Measurements from ENCODE around the gene UBE2V1. TPM values are rescaled to one million over a fixed set of nuclear protein-coding genes. Genes with fewer than 3 reads are reported as not detected.

Gene UBE2V1
- total RNA-seq, 3 donors from 2014 or later (not counting 1 experiment from before 2014, with no cell fraction given), result 194 to 238 (median 236) TPM

DNA sequence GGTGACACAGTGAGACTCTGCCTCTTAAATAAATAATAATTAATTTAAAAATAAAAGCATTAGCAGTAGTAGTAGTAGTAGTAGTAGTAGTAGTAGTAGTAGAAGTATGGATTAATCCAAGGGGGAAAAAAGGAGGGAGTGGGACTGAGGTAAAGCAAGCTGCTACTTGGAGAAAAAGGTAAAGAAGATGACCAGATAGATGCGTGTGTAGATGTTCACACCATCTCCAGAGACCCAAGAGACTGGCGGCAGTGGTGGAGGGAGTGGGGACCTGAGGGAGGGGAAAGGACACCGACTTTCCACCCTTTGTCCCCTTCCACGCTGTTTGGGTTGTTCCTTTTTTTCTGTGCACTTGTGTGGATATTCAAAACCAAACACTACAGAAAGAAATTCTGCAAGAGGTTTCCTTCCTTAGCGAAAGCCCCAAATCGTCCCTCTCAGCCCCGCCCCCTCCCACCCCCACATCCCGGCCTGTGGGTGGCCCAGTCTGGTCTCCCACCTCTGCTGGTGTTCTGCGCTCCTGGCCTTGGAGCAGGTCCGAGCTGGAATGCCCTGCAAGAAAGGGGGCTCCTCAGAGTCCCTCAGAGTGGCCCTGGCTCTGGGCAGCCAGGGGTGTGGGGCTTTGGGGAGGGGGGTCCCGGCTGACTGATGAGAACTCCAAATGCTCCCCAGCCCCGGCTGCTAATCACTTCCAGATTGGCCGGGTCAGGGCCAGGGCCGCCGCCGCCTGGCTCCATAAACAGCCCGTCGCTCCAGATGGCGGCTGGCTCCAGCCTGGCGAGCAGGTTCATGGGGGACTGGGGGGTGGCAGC is 60.2 kb downstream of the UBE2V1 start:
- Histone ChIP-seq H3K36me3 (ENCODE audit: control insufficient read depth, insufficient read depth, low read length) (no peaks in the 10 kb centered on the region), H3K27me3 (ENCODE audit: control insufficient read depth, insufficient read depth, low read length) (no peaks in the 10 kb centered on the region), H3K4me1 (ENCODE audit: control insufficient read depth, insufficient read depth, low read length) (peaks cover 22% of the 10 kb centered on the region), H3K9me3 (ENCODE audit: control insufficient read depth, insufficient read depth, low read length) (no peaks in the 10 kb centered on the region), H3K4me3 (ENCODE audit: low read length) (no peak overlapping the region), H3K27ac (ENCODE audit: low read length) (no peak overlapping the region)
- no peak overlapping the region for H3K27ac Mint-ChIP-seq
- DNase-seq (no peak), ATAC-seq (no peak)
- no peaks in the 10 kb centered on the region for H3K36me3 Mint-ChIP-seq
- H3K27me3 Mint-ChIP-seq (ENCODE audit: low read depth in 2 of 2), result no peaks in the 10 kb centered on the region
- no peaks in the 10 kb centered on the region for H3K9me3 Mint-ChIP-seq
- peaks cover 20 to 23% of the 10 kb centered on the region in 2 donors for H3K4me1 Mint-ChIP-seq
- 52% methylated on average over 16 of the region's 20 CpGs for WGBS (ENCODE audit: insufficient coverage)
- TF ChIP-seq CTCF (IDR thresholded peaks at IDR 0.05), result no peak
- no peak overlapping the region for H3K4me3 Mint-ChIP-seq
- intact Hi-C loops (cut with micrococcal nuclease), result no loop called here

DNA sequence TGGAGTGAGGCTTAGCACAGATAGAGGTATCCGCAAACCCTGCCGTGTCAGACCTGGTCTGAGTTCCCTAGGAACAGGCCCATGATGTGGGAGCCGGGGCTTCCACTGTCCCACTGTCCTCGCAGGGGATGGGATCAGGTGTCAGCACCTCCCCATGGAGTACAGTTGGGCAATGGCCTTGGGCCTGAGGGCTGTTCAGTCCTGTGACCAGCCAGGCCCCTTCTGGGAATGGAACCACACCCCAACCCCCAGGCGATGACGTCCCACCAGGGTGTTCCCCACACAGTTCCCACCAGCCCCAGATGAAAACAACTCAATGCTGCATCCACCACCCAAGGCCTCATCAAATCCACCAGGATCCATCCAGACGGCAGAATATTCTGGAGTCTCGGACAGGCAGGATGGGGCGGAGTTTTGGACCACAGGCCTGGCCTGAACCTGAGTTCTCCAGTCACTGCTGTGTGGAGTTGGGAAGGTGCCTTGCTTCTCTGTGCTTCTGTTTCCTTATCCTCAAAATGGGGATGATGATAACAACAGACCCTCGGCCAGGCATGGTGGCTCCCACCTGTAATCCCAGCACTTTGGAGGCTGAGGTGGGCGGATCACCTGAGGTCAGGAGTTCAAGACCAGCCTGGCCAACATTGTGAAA is 62.2 kb downstream of the UBE2V1 start:
- DNase-seq (no peak), ATAC-seq (no peak)
- intact Hi-C loops (cut with micrococcal nuclease), result no loop called here
- Histone ChIP-seq H3K36me3 (ENCODE audit: control insufficient read depth, insufficient read depth, low read length) (no peaks in the 10 kb centered on the region), H3K4me3 (ENCODE audit: low read length) (no peak overlapping the region), H3K27ac (ENCODE audit: low read length) (no peak overlapping the region), H3K9me3 (ENCODE audit: control insufficient read depth, insufficient read depth, low read length) (no peaks in the 10 kb centered on the region), H3K4me1 (ENCODE audit: control insufficient read depth, insufficient read depth, low read length) (peaks cover 37% of the 10 kb centered on the region), H3K27me3 (ENCODE audit: control insufficient read depth, insufficient read depth, low read length) (no peaks in the 10 kb centered on the region)
- no peak overlapping the region for H3K27ac Mint-ChIP-seq
- peaks cover 30 to 34% of the 10 kb centered on the region in 2 donors for H3K4me1 Mint-ChIP-seq
- TF ChIP-seq CTCF (IDR thresholded peaks at IDR 0.05), result no peak
- H3K36me3 Mint-ChIP-seq, result no peaks in the 10 kb centered on the region
- WGBS (ENCODE audit: insufficient coverage), result 94% methylated on average over 11 of the region's 11 CpGs
- no peaks in the 10 kb centered on the region for H3K9me3 Mint-ChIP-seq
- no peaks in the 10 kb centered on the region for H3K27me3 Mint-ChIP-seq (ENCODE audit: low read depth in 2 of 2)
- no peak overlapping the region for H3K4me3 Mint-ChIP-seq

GRCh38 chr20:50050214-50050613 is 62.7 kb downstream of the UBE2V1 start:
- Histone ChIP-seq H3K4me3 (ENCODE audit: low read length) (no peak overlapping the region), H3K9me3 (ENCODE audit: control insufficient read depth, insufficient read depth, low read length) (no peaks in the 10 kb centered on the region), H3K27ac (ENCODE audit: low read length) (no peak overlapping the region), H3K27me3 (ENCODE audit: control insufficient read depth, insufficient read depth, low read length) (no peaks in the 10 kb centered on the region), H3K4me1 (ENCODE audit: control insufficient read depth, insufficient read depth, low read length) (peaks cover 37% of the 10 kb centered on the region), H3K36me3 (ENCODE audit: control insufficient read depth, insufficient read depth, low read length) (no peaks in the 10 kb centered on the region)
- Mint-ChIP-seq H3K9me3 (no peaks in the 10 kb centered on the region), H3K27me3 (ENCODE audit: low read depth in 2 of 2) (no peaks in the 10 kb centered on the region), H3K4me3 (no peak overlapping the region), H3K36me3 (no peaks in the 10 kb centered on the region), H3K27ac (peak overlapping the region; percentile 77 to 78), H3K4me1 (peaks cover 30 to 34% of the 10 kb centered on the region in 2 donors)
- TF ChIP-seq CTCF (IDR thresholded peaks at IDR 0.05), result no peak
- no peak for DNase-seq
- no peak for ATAC-seq
- 93% methylated on average over 5 of the region's 5 CpGs for WGBS (ENCODE audit: insufficient coverage)
- intact Hi-C loops (cut with micrococcal nuclease), result no loop called here
